C4-2B (cell line): ENCODE measurements around the gene EFNA3.

Source experiments
- H3K27ac ChIP-seq: fragments of 450-650 bp; 2 replicates; pipeline ENCODE4 v1.5.1; 2017
- CTCF ChIP-seq: fragments of 450-650 bp; conservative IDR thresholded peaks from 2 replicates; pipeline ENCODE4 v1.5.1; 2017; ENCODE audit warnings: mild to moderate bottlenecking
- ZFX ChIP-seq: fragments of 450-650 bp; IDR thresholded peaks from 2 replicates; pipeline ENCODE4 v1.6.1; 2017

The EFNA3 gene

DNA sequence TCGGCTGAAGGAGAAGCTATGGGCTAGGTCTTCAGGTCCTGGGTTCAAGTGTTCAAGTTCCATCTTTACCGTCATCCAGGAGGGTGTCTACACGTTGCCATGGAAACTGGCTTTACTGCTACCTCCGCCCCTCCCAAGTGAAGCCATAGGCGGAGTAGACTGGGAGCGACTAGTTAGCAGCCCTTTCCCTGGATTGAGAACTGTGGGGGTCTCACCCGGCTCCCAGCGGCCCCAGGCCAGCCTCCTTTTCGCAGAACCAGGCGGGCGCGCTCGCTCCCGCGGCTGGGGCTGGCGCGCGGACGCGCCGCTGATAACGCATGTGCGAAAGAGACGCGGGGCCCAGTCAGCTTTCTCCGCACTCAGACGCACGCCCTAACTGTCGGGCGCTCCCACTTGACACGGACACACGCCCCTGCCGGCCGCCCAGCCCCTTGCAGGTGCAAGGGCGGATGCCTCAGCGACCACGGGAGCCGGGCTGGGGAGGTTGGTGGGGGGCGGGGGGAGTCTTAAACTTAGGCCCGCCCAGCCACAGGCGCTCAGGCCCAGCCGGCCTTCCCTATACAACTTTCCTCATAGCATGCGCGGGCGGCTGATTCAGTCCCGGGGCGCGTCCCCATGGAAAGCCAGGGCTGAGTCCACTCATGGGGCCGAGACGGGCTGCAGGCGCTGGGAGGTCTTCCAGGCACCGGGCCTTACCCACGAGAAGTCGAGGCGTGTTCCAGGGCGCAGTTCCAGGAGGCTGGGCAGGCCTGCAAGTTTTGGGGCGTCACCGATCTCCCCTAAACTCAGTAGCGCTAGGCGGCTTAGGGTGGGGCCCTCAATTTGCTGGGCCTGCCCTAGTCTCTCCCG, 7.7 kb upstream of the EFNA3 start:
- no peak; the same call in 1 of the 2 replicates for TF ChIP-seq CTCF
- no peak for TF ChIP-seq ZFX
- peak overlapping the region; percentile 11; the same call in 1 of the 2 replicates for H3K27ac ChIP-seq

- no peak overlapping the region for H3K27ac ChIP-seq
- TF ChIP-seq CTCF: no peak
- TF ChIP-seq ZFX: no peak
Observed at GRCh38 chr1:155071701-155072100, 6.9 kb upstream of the EFNA3 start.

GRCh38 chr1:155072531-155073289, 5.9 kb upstream of the EFNA3 start:
- no peak for TF ChIP-seq CTCF
- TF ChIP-seq ZFX: no peak
- H3K27ac ChIP-seq: no peak overlapping the region

DNA sequence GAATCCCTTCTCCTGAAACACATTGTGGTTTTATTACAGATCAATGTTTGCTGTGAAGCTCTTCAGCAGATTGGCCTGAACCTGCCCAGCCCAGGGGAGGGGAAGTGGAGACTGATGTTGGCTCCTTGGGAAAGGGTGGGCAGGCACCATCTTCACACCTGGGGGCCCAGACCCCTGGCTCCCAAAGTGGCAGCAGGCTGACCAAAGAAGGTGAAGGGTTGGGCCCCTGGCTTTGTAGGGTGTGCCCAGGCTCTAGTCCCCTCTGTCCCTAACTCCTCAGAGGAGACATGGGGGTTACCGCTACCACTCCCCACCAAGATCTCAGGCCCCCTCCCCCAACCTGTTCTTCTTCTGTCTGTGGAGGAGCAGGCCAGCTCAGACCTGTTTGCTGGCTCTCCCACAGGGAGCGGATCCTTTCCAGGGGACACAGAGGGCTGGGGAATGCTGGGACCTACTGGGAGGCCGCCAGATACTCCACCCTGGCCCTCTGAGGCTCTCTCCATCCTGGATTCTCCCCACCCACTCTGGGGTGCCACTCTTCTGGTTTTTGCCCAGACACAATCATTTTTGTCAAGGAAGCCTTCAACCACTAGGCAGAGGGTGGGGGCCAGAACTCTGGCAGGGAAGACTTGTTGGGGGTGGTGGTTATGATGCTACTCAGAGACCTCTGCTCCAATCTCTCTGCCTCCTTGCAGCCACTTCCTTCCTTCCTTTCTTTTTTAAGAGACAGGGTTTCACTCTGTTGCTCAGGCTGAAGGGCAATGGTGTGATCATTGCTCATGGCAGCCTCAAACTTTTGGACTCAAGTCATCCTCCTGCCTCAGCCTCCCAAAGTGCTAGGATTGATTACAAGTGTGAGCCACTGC, 5.0 kb upstream of the EFNA3 start:
- H3K27ac ChIP-seq: no peak overlapping the region
- TF ChIP-seq CTCF (no peak), ZFX (no peak)

DNA sequence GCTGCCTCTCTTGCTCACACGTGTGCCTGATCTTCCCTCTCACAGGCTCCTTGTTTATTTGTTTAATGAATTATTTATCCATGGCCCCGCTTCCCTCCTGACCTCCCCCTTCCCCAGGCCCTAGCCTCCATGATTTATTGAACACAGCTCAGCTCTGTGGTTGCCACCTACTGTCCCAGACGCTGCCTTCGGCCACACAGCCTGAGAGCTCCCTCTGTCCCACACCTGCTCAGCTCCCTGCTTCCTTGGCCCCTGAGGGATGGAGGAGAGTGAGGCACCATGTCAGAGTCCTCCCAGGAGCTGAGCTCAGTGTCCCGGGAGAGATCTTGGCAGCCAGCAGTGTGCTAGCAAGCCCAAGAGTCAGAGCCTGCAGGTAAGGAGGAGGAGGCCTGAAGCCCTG, 3.1 kb upstream of the EFNA3 start:
- no peak overlapping the region for H3K27ac ChIP-seq
- no peak for TF ChIP-seq ZFX
- no peak for TF ChIP-seq CTCF

DNA sequence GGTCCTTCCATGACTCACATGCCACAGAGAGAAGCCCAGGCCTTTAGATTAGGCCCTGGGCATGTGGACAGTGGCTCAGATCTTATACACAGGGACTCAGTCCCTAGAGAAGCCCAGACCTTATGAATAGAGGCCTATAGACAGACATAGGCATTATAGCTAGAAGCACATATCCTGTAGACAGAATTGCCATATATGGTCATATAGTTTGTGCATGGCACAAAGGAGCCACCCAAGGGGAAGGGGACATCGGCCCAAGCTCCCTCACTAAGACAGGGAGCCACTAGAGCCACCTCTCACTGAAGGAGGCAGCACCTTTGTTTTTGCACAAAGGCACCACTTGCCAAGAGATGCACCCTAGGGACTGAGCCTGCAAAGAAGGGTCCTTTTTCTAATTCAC, 2.3 kb upstream of the EFNA3 start:
- TF ChIP-seq CTCF (no peak), ZFX (no peak)
- H3K27ac ChIP-seq: no peak overlapping the region
